Activated gamma-delta T cell treated with anti-CD3 and anti-CD28 coated beads, Interleukin-2, amount 50 U/mL, for 16 hours (primary cell): ENCODE measurements around the gene FKBP15.

ENCODE experiments used
- DNase-seq: peaks from one replicate; pipeline ENCODE4 v3.0.0-alpha.2; 2020; ENCODE audit warnings: low read depth

The FKBP15 gene

GRCh38 chr9:113183956-113184488 is 37.1 kb downstream of the FKBP15 start:
- no peak for DNase-seq

GRCh38 chr9:113181165-113181564 is 39.9 kb downstream of the FKBP15 start:
- no peak for DNase-seq

GRCh38 chr9:113179839-113180238 is 41.2 kb downstream of the FKBP15 start:
- no peak for DNase-seq

GRCh38 chr9:113178087-113178486 is 43.0 kb downstream of the FKBP15 start:
- DNase-seq, result no peak

GRCh38 chr9:113177251-113177650 is 43.8 kb downstream of the FKBP15 start:
- no peak for DNase-seq

GRCh38 chr9:113176803-113177202 is 44.3 kb downstream of the FKBP15 start:
- DNase-seq, result no peak

- DNase-seq, result no peak
Measured at GRCh38 chr9:113173341-113173740, 47.7 kb downstream of the FKBP15 start.

- DNase-seq, result no peak
Measured at GRCh38 chr9:113168809-113169208, 52.3 kb downstream of the FKBP15 start.

GRCh38 chr9:113166039-113166438 is 55.0 kb downstream of the FKBP15 start:
- no peak for DNase-seq

GRCh38 chr9:113164536-113165300 is 56.4 kb downstream of the FKBP15 start:
- DNase-seq, result no peak

- no peak for DNase-seq
Measured at GRCh38 chr9:113163001-113163400, 58.1 kb downstream of the FKBP15 start.

- DNase-seq, result no peak
Measured at GRCh38 chr9:113160571-113160970, 60.5 kb downstream of the FKBP15 start.

GRCh38 chr9:113158446-113158845 is 62.6 kb downstream of the FKBP15 start:
- no peak for DNase-seq

GRCh38 chr9:113156880-113157279 is 64.2 kb downstream of the FKBP15 start:
- DNase-seq, result no peak

GRCh38 chr9:113155911-113156588 is 65.0 kb downstream of the FKBP15 start:
- no peak for DNase-seq

GRCh38 chr9:113154946-113155345 is 66.1 kb downstream of the FKBP15 start:
- DNase-seq, result no peak

- DNase-seq, result no peak
Measured at GRCh38 chr9:113154471-113154870, 66.6 kb downstream of the FKBP15 start.

- DNase-seq, result no peak
Measured at GRCh38 chr9:113153599-113153998, 67.5 kb downstream of the FKBP15 start.

GRCh38 chr9:113152699-113153098 is 68.4 kb downstream of the FKBP15 start:
- DNase-seq, result no peak

- no peak for DNase-seq
Measured at GRCh38 chr9:113151696-113152630, 69.1 kb downstream of the FKBP15 start.

- peak; percentile 71 for DNase-seq
Measured at GRCh38 chr9:113150670-113151611, 70.1 kb downstream of the FKBP15 start, which contains the start of gene SLC31A2. SLC31A2 (plus strand) TSS chr9:113151007; CDS start chr9:113151075, 68 bp downstream.
